ENCODE data around the gene GAK.

- TF ChIP-seq, protein P1, sequence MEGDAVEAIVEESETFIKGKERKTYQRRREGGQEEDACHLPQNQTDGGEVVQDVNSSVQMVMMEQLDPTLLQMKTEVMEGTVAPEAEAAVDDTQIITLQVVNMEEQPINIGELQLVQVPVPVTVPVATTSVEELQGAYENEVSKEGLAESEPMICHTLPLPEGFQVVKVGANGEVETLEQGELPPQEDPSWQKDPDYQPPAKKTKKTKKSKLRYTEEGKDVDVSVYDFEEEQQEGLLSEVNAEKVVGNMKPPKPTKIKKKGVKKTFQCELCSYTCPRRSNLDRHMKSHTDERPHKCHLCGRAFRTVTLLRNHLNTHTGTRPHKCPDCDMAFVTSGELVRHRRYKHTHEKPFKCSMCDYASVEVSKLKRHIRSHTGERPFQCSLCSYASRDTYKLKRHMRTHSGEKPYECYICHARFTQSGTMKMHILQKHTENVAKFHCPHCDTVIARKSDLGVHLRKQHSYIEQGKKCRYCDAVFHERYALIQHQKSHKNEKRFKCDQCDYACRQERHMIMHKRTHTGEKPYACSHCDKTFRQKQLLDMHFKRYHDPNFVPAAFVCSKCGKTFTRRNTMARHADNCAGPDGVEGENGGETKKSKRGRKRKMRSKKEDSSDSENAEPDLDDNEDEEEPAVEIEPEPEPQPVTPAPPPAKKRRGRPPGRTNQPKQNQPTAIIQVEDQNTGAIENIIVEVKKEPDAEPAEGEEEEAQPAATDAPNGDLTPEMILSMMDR (IDR thresholded peaks at IDR 0.05): no peak
- no peak for TF ChIP-seq POLR2A (IDR thresholded peaks at IDR 0.05)
Measured at GRCh38 chr4:832108-832507, 100.0 kb downstream of the GAK start.

Measured in vagina (tissue), 2 donors.